GM15510 (cell line): ENCODE measurements around the gene UQCRQ.

Source experiments
- POLR2A ChIP-seq: IDR thresholded peaks from 3 replicates; pipeline ENCODE4 v1.6.1; 2011; ENCODE audit warnings: borderline replicate concordance; ENCODE audit not compliant: insufficient read length; ENCODE audit errors: extremely low read depth

Gene UQCRQ

GRCh38 chr5:132850066-132850465 lies 16.4 kb upstream of the UQCRQ start:
- no peak for TF ChIP-seq POLR2A

- no peak for TF ChIP-seq POLR2A
These were observed 13.1 kb upstream of the UQCRQ start for GRCh38 chr5:132853323-132853722.

GRCh38 chr5:132853790-132854189 lies 12.7 kb upstream of the UQCRQ start:
- TF ChIP-seq POLR2A, result no peak

GRCh38 chr5:132854301-132854700 lies 12.1 kb upstream of the UQCRQ start:
- no peak for TF ChIP-seq POLR2A

GRCh38 chr5:132856011-132856410 lies 10.4 kb upstream of the UQCRQ start:
- no peak for TF ChIP-seq POLR2A

- TF ChIP-seq POLR2A, result no peak
These were observed 6.5 kb upstream of the UQCRQ start for GRCh38 chr5:132859889-132860437.

- no peak for TF ChIP-seq POLR2A
These were observed 5.7 kb upstream of the UQCRQ start for GRCh38 chr5:132860742-132861141.

- TF ChIP-seq POLR2A, result no peak
These were observed 637 bp upstream of the UQCRQ start for GRCh38 chr5:132865668-132866341.

GRCh38 chr5:132867046-132867451 lies 607 bp downstream of the UQCRQ start:
- no peak for TF ChIP-seq POLR2A

GRCh38 chr5:132868754-132869153 lies 2.3 kb downstream of the UQCRQ start:
- no peak for TF ChIP-seq POLR2A

GRCh38 chr5:132870801-132871200 lies 4.4 kb downstream of the UQCRQ start:
- TF ChIP-seq POLR2A, result no peak

GRCh38 chr5:132871459-132872284 lies 5.2 kb downstream of the UQCRQ start:
- TF ChIP-seq POLR2A, result no peak

- TF ChIP-seq POLR2A, result no peak
These were observed 6.3 kb downstream of the UQCRQ start for GRCh38 chr5:132872788-132873118.

- TF ChIP-seq POLR2A, result no peak
These were observed 6.9 kb downstream of the UQCRQ start, which contains the start of gene LEAP2 for GRCh38 chr5:132873119-132873929. Gene LEAP2, plus strand, starts transcription at chr5:132873668. Its CDS starts 27 bp downstream, at chr5:132873695.

GRCh38 chr5:132873930-132874271 lies 7.5 kb downstream of the UQCRQ start:
- TF ChIP-seq POLR2A, result no peak
